GM21786 (cell line): Measurements from ENCODE around the gene CLDN22.

Experiments used
- ATAC-seq: cut with Tn5 transposase; IDR thresholded peaks from one replicate; pipeline ENCODE4 v1.9.1; 2021; ENCODE audit not compliant: unreplicated experiment

Gene CLDN22

DNA sequence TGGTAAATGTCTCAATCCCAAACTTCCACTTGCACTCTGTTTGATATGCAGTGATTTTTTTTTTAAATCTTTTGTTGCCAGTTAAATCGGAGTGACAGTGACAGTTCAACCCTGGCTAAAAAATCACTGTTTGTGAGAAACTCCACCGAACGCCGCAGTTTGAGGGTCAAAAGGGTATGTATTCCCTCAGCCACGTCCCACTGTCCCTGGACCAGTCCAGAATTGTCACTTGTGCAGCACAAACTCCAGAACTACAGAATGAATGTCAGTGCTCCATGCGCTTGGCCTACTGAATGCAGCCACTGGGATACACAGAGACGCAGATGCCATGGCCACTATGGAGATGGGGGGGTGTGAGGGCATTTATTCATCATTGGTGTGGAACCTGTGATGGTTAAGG is 34.2 kb downstream of the CLDN22 start:
- no peak for ATAC-seq

GRCh38 chr4:183284965-183285364 is 35.1 kb downstream of the CLDN22 start:
- ATAC-seq, result no peak

- ATAC-seq, result no peak
These were observed 35.8 kb downstream of the CLDN22 start for GRCh38 chr4:183284258-183284785.

DNA sequence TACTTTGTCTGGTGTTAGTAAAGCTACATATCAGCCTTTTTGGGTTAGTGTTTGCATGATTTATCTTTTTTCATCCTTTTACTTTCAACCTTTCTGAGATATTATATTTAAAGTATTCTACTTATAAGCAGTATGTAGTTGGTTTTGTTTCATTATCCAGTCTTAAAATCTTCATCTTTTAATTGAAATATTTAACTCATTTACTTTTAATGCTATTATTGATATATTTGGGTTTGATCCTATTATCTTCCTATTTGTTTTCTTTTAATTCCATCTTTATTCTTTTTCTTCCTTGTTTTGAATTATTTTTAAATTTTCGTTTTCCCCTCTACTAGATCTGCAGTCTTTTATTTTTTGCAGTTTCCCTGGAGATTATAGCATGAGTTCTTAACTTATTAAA is 44.0 kb downstream of the CLDN22 start:
- ATAC-seq, result no peak

- ATAC-seq, result no peak
These were observed 47.7 kb downstream of the CLDN22 start for GRCh38 chr4:183272384-183272783.

DNA sequence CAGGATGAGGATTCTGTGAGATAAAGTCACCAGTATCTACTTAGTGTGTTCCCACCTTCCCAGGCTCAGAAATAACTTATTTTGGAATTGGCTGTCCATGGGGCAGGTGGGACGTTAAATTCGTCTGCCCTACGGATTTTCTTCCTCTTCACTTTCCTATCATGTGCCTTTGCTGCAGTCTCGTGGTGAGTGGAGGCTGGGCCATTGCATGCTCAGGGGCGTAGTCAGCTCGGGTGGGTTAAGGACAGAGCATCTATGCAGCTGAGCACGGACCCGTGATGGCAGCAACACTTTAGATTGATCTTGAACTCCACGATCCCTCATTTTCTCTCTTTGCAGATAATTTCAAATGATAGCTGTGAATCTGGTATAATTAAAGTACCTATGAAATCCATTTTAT is 51.5 kb downstream of the CLDN22 start:
- no peak for ATAC-seq
